Thymus (tissue), 11 donors: Measurements from ENCODE around the gene RPS17. TPM values are rescaled to one million over a fixed set of nuclear protein-coding genes. Genes with fewer than 3 reads are reported as not detected.
"Not testable (repeated sequence)": the region's sequence is repeated elsewhere in the genome, so short reads cannot be mapped to it uniquely, and the experiment has no call there.

Source experiments
- DNase-seq, 9 donors: peaks; one replicate each; pipeline ENCODE4 v3.0.0-alpha.2; 2013; ENCODE audit warnings: low spot score in 9 of 9, low read depth in 6 of 9, missing footprints in 1 of 9
- H3K27ac ChIP-seq, 2 donors: one replicate each; pipeline ENCODE4 v1.5.1; 2013; ENCODE audit warnings: control low read depth in 1 of 2, low read depth in 1 of 2, low read length in 1 of 2, mild to moderate bottlenecking in 1 of 2, moderate library complexity in 1 of 2
- H3K27me3 ChIP-seq, 2 donors: one replicate each; pipeline ENCODE4 v1.5.1; 2013; ENCODE audit warnings: low read length in 1 of 2; ENCODE audit not compliant: control insufficient read depth in 2 of 2, insufficient read depth in 1 of 2
- H3K36me3 ChIP-seq, 2 donors: one replicate each; pipeline ENCODE4 v1.5.1; 2013; ENCODE audit warnings: low read length in 1 of 2, mild to moderate bottlenecking in 1 of 2, moderate library complexity in 1 of 2; ENCODE audit not compliant: control insufficient read depth in 2 of 2, insufficient read depth in 2 of 2
- H3K4me1 ChIP-seq, 2 donors: one replicate each; pipeline ENCODE4 v1.5.1; 2013; ENCODE audit warnings: low read length in 2 of 2; ENCODE audit not compliant: control insufficient read depth in 2 of 2, insufficient read depth in 2 of 2
- H3K4me3 ChIP-seq, 2 donors: one replicate each; pipeline ENCODE4 v1.5.1; 2013; ENCODE audit warnings: low read length in 2 of 2, control low read depth in 1 of 2, mild to moderate bottlenecking in 1 of 2
- H3K9me3 ChIP-seq, 2 donors: one replicate each; pipeline ENCODE4 v1.5.1; 2013; ENCODE audit warnings: low read length in 1 of 2, mild to moderate bottlenecking in 1 of 2; ENCODE audit not compliant: control insufficient read depth in 2 of 2, insufficient read depth in 1 of 2
- WGBS: extraction: QIAGEN DNeasy Blood & Tissue Kit; methylation state at CpG from one replicate; pipeline ENCODE4 v1.1.7; 2013; 5-methylcytosine and 5-hydroxymethylcytosine counted together
- polyA plus RNA-seq: library from polyadenylated mRNA; stranded (reverse); fragments of 200-250 nt; gene quantifications from one replicate; pipeline ENCODE4 v1.2.3, GENCODE V29; 2013
- total RNA-seq: library from RNA; stranded (reverse); fragments of 120-200 nt; gene quantifications from one replicate; pipeline ENCODE4 v1.2.4, GENCODE V29; 2013
- donor health status: healthy.

The RPS17 gene
- total and polyA plus RNA-seq, 2 donors = 3,581 to 6,434 TPM

- H3K4me3 ChIP-seq, DNase-seq, H3K27ac ChIP-seq, H3K27me3 ChIP-seq, H3K9me3 ChIP-seq: not testable (repeated sequence)
- WGBS = 100% methylated on average over 3 of the region's 3 CpGs
- peaks cover 7 to 17% of the 10 kb centered on the region in 2 donors for H3K4me1 ChIP-seq
- peaks cover 42 to 48% of the 10 kb centered on the region in 2 donors for H3K36me3 ChIP-seq
Observed at GRCh38 chr15:82534457-82534861, 5.8 kb downstream of the RPS17 start.

GRCh38 chr15:82533801-82534200, 6.5 kb downstream of the RPS17 start:
- Histone ChIP-seq H3K27me3 (no peaks in the 10 kb centered on the region), H3K9me3 (no peaks in the 10 kb centered on the region), H3K4me3 (no peak overlapping the region), H3K36me3 (peaks cover 41 to 46% of the 10 kb centered on the region in 2 donors), H3K27ac (no peak overlapping the region), H3K4me1 (peaks cover 1 to 11% of the 10 kb centered on the region in 2 donors)
- WGBS = 99% methylated on average over 3 of the region's 3 CpGs
- DNase-seq = no peak

GRCh38 chr15:82532991-82533481, 7.2 kb downstream of the RPS17 start:
- Histone ChIP-seq H3K36me3 (peaks cover 35 to 39% of the 10 kb centered on the region in 2 donors), H3K9me3 (no peaks in the 10 kb centered on the region), H3K27me3 (no peaks in the 10 kb centered on the region), H3K27ac (no peak overlapping the region), H3K4me1 (peaks cover 0 to 5% of the 10 kb centered on the region in 2 donors), H3K4me3 (no peak overlapping the region)
- WGBS = 98% methylated on average over 15 of the region's 15 CpGs
- no peak for DNase-seq

GRCh38 chr15:82532383-82532990, 7.8 kb downstream of the RPS17 start:
- H3K4me1 ChIP-seq = peaks cover 0 to 2% of the 10 kb centered on the region in 2 donors
- WGBS = 96% methylated on average over 9 of the region's 9 CpGs
- peaks cover 30 to 33% of the 10 kb centered on the region in 2 donors for H3K36me3 ChIP-seq
- no peak for DNase-seq
- H3K27ac ChIP-seq = no peak overlapping the region
- H3K4me3 ChIP-seq = no peak overlapping the region
- H3K9me3 ChIP-seq = no peaks in the 10 kb centered on the region
- no peaks in the 10 kb centered on the region for H3K27me3 ChIP-seq

DNA sequence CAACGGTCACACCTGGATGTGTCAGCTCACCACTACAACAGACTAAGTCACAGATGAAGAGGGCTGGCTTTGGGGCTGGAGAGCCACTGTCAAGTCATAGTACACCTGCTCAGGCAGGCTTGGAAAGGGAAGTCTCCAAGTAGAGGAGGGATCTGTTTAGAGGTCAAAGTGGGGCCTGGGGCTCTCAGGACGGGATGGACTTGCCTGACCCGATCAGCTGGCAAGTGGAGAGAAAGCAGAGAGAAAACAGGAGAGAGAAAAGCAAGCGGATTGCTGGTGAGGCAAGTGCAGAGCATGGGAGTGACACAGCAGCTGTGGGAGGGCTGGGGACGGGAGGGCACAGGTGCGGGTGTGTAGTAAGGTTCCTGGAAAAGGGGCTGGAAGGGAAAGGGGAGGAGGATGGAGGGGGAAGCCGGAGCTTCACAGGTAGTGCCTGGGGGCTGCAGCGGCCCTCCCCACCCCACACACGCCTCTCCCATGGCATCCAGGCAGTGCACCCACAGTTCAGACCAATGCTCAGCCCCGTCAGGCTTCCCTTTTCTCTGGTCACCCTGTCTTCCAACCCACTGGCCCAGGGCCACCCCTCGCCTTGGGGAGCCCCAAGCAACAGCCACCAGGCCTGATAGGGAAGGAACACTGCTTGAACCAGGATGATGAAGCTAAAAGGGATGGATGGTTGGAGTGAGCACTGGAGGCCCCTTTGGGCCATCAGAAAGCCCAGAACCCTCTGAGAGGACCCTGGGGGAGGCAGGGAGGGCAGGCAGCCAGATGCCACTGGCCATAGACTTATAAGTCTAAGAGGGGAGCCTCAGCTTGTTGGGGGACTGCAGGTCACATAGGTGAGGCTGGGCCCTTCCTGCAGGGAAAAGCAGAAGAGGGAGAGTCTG, 8.5 kb downstream of the RPS17 start:
- Histone ChIP-seq H3K36me3 (peaks cover 22 to 26% of the 10 kb centered on the region in 2 donors), H3K4me1 (peaks cover 0 to 2% of the 10 kb centered on the region in 2 donors), H3K27ac (no peak overlapping the region), H3K4me3 (no peak overlapping the region), H3K9me3 (no peaks in the 10 kb centered on the region), H3K27me3 (no peaks in the 10 kb centered on the region)
- no peak for DNase-seq
- 96% methylated on average over 11 of the region's 11 CpGs for WGBS

DNA sequence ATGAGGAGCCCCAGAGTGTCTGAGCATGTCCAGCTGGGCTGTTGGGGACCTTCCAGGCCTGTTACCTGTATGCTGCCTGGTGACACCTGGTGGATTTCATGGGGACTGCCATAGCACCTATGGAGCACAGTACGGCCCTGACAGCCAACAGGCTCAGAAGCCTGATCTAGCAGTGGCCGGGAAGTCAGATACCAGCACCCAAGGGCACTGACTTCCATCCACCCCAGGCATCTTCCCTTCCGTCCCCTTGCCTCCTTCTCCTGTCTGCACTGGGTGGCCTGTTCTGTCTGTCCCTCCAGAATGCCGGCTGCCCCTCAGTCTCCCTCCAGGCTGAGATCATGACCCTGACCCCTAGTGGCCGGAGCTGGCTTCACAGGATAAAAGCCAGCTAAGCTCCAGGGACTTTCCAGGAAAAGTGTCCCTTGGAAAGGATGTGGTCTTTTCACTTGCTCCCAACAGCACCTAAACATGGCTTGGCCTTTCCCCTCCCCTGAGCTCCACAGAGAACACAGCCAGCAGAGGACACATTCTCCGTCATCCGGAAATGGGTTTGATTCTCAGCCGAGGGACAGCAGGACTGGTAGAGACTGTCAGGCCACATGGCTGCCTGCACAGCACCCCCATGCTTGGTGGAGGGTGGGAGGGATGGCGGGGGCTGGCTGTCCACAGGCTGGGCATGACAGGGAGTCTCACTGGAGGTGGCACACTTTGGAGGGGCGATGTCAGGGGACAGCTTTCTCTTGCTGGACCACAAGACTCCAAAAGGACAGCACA, 9.5 kb downstream of the RPS17 start:
- peak overlapping the region; percentile 8 to 47 for H3K27ac ChIP-seq
- H3K4me1 ChIP-seq = peaks cover 0 to 2% of the 10 kb centered on the region in 2 donors
- peaks cover 13 to 16% of the 10 kb centered on the region in 2 donors for H3K36me3 ChIP-seq
- H3K9me3 ChIP-seq = no peaks in the 10 kb centered on the region
- H3K27me3 ChIP-seq = no peaks in the 10 kb centered on the region
- peak overlapping the region in 1 of 2 donors; percentile 28 for H3K4me3 ChIP-seq
- peak; percentile 43 to 78 (median 49) for DNase-seq
- 40% methylated on average over 10 of the region's 10 CpGs for WGBS

DNA sequence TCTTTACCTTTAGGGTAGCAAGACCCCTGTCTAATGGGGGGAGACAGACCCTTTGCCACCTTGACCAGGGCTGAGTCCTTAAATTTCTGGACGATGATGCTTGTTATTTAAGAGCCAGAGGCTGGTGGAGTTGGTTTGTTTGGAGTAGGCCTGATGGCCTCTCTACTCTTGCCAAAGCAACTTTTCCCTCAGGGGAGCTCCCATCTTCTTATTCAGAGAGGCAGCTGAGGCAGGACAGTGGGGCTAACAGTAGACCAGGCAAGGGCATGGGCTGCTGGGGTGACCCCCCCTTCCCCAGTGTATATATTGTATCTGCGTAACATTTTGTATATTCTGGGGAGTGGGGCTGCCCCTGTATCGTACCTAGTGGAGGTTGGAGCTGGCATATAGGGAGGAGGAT, 10.3 kb downstream of the RPS17 start:
- H3K27me3 ChIP-seq = no peaks in the 10 kb centered on the region
- H3K4me3 ChIP-seq = no peak overlapping the region
- peaks cover 0 to 2% of the 10 kb centered on the region in 2 donors for H3K4me1 ChIP-seq
- no peak for DNase-seq
- H3K36me3 ChIP-seq = peaks cover 11% of the 10 kb centered on the region in 2 donors
- no peaks in the 10 kb centered on the region for H3K9me3 ChIP-seq
- H3K27ac ChIP-seq = no peak overlapping the region
- WGBS = 97% methylated on average over 3 of the region's 3 CpGs

- H3K4me3 ChIP-seq = not testable (repeated sequence)
- 0% methylated on average over 14 of the region's 48 CpGs for WGBS
Observed at GRCh38 chr15:82513587-82513986, 26.7 kb downstream of the RPS17 start.

More at GRCh38 chr15:82513587-82513986, 26.7 kb downstream of the RPS17 start:
- not testable (repeated sequence) for H3K4me1 ChIP-seq, DNase-seq, H3K27ac ChIP-seq, H3K27me3 ChIP-seq, H3K36me3 ChIP-seq, H3K9me3 ChIP-seq
